Raji (cell line): ENCODE measurements around the gene FGF22.

Source experiments
- POLR2A ChIP-seq: IDR thresholded peaks from 2 replicates; pipeline ENCODE4 v1.6.1; 2011; ENCODE audit warnings: low read depth, low read length, control low read depth; ENCODE audit not compliant: insufficient read depth

FGF22 gene

GRCh38 chr19:617551-618246 lies 22.0 kb upstream of the FGF22 start:
- no peak for TF ChIP-seq POLR2A

DNA sequence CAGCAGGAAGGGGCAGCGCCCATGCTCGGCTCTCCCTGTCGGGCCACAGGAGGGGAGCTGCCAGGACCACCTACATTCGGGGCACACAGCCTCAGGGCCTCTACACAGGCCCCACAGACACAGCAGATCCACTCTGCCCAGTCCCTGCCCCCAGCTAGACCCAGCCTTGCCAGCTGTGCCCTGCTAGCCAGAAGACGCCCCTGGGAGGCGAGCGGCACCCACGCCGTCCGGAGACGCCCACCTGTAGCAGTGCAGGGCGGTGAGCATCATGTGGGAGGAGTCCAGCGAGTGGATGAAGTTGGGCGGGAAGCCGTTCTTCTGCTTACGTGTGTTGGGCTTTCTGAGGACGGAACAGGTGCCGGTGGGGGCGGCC lies 21.4 kb upstream of the FGF22 start:
- TF ChIP-seq POLR2A = no peak

DNA sequence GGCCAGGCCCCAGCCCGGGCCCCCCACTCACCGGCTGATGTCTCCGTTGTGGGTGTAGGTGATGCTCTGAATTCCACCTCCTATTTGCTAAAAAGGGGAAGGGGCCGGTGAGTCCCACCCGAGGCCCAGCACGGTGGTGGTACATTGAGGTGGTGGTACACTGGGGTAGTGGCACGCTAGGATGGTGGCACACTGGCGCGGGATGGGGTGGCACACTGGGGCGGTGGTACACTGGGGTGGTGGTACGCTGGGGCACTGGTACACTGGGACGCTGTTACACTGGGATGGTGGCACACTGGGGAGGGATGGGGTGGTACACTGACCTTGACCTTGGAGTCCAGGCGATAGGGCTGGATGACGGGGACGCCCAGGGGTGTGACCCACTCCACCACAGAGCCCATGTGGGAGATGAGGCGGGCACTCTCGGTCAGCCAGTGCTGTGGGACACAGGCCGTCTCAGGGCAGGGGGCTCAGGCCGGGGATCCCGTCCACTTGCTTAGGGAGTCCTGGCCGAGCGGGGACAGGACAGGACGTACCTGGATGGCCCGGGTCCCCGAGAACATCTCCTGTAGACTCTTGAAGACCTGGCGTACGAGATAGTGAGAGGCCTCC lies 20.9 kb upstream of the FGF22 start:
- no peak for TF ChIP-seq POLR2A

GRCh38 chr19:619286-620002 lies 20.2 kb upstream of the FGF22 start:
- no peak for TF ChIP-seq POLR2A

DNA sequence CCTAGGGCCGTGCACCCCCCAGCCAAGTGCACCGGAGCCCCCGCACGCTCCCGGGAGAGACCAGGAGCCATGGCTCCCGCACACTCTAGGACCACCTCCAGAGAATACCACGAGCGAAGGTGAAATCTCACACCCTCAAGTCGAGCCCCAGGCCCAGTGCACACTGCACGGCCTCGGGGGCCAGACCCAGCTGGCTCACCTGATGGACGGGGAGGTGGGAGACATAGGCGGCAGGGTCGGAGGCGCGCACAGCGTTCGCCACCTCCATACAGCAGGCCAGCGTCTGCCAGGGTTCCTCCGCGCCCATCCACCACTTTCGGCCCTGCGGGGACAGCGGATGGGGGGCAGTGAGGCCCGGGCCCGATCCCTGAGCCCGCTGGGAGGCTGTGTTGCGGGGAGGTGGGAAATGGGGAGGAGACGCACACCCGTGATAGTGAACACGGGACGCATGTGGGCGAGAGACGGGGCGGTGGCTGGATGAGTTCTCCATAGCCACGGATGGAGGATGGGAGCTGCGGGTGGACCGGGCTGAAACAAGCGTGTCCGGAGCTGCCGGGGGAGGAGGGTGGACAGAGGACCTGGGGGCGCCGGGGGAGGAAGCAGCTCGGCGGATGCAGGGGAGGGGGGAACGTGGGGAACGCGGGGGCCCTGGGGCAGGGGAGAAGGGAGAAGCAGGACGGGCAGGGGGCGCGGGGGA lies 19.4 kb upstream of the FGF22 start:
- no peak for TF ChIP-seq POLR2A

GRCh38 chr19:621819-622218 lies 17.9 kb upstream of the FGF22 start:
- no peak for TF ChIP-seq POLR2A

DNA sequence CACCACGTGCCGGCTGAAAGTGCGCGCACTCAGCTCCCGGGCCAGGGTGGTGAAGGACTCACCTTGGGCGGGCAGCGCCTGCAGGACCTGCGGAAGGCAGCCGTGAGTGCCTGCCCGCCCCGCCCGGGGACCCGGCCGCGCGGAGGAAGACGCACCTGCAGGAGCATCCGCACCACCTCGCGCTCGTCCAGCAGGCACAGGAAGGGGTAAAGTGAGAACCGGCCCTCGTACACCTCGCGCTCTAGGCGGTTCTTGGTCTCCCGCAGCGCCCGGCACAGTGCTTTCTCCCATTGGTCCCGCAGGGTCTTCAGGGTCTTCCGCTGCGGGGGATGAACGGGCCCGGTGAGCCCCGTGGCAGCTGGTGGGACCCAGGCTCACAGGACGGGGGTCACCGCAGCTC lies 17.0 kb upstream of the FGF22 start:
- no peak for TF ChIP-seq POLR2A

DNA sequence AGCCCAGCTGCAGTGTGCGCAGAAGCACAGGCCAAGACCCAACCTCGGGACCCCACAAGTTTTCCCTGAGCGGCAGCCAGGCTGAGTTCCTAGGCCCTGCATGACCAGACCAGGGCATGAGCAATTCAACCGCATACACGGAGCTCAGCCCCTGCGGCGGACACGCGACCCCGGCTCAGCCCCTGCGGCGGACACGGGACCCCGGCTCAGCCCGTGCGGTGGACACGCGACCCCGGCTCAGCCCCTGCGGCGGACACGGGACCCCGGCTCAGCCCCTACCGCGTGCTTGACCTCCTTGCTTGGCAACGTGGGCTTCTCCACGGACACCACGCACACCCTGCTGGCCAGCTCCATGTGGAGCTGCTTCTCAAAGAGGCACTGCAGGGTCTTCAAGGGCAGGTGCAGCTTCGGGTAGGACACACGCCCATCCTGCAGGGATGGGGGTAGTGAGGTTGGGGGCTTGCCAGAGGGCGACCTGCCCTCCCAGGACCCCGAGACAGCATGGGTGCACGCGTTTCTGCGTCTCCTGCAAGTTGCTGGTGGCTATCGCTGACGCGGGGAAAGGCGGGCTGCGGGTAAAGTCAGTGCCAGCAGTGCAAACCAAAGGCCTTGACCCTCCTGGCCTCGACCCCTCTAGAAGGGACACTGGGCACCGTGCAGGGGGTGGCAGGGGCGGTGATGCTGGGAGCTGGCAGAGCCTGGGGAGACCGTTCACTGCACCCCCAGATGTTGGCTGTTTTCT lies 16.3 kb upstream of the FGF22 start:
- TF ChIP-seq POLR2A = no peak

- TF ChIP-seq POLR2A = no peak
These were observed 15.7 kb upstream of the FGF22 start for GRCh38 chr19:623974-624373.

DNA sequence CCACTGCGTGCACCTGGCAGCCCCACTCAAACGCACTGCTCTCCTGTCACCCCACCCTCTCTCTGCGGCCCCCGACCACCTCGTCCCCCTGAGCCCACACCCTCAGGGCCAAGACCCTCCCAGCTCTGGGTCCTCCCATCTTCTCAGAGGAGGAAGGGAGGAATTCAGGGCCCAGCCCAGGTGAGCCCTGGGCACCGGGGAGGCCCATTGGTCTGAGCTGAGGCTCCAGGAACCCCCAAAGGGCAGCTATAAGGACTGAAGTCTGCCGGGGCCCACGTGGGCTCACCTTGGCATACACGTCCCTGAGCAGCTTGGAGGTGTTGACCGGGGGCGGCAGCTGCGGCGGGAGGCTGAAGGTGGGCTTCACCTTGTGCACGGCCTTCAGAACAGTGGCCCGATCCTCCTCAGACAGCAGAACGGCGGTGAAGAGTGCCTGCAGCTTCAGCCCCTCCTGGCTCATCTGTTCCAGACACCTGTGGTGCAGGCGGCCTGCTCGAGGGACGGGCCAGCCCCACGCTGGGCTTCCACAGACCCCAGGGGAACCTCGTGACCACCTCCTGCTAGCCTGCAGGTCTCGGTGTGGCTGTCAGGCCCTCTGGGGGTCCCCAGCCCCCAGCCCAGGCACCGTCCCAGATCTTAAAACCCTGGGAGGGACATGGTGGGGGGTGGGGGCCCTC lies 15.1 kb upstream of the FGF22 start:
- TF ChIP-seq POLR2A = no peak

GRCh38 chr19:625257-625656 lies 14.4 kb upstream of the FGF22 start:
- TF ChIP-seq POLR2A = no peak

DNA sequence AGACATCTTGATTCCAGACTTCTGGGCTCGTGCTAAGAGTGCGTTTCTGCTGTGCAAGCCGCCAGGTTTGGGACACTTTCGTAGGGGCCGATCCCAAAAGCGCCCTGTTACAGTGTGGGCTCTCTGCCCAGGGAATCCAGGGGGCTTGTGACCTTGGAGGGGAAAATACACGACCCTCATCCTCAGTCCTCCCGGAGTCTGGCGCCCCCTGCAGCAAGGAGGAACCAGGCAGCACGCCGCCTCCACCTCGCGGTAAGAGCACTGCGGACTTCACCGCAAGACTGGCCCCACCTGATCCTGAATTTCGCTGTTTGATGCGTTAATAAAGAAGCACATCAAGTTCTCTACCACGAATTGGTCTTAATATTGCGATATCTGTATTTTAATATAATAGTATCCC lies 11.5 kb upstream of the FGF22 start:
- no peak for TF ChIP-seq POLR2A

- no peak for TF ChIP-seq POLR2A
These were observed 9.5 kb upstream of the FGF22 start for GRCh38 chr19:629961-630714.

GRCh38 chr19:632579-633067 lies 7.1 kb upstream of the FGF22 start:
- no peak; the same call in 1 of the 2 replicates for TF ChIP-seq POLR2A
